H1 (cell line): ENCODE measurements around the gene BNIP5. TPM values are rescaled to one million over a fixed set of nuclear protein-coding genes. Genes with fewer than 3 reads are reported as not detected.

ENCODE experiments used
- CTCF ChIA-PET: fragments of 300-600 bp; sonication (Branson Sonifier 250); formaldehyde crosslinking; loops from one replicate; lab custom pipeline; 2021; ENCODE audit not compliant: partially characterized antibody; lab: Charles Lee
- POLR2A ChIA-PET: fragments of 300-600 bp; sonication (Branson Sonifier 250); formaldehyde crosslinking; loops from one replicate; lab custom pipeline; 2021; ENCODE audit warnings: inconsistent platforms; ENCODE audit not compliant: partially characterized antibody; lab: Charles Lee
- DNase-seq, 2 experiments: peaks; one replicate each; pipeline versions ENCODE4 v3.0.0 to v3.0.0-alpha.2; 2010 to 2022; ENCODE audit warnings: low spot score in 2 of 2, low read depth in 1 of 2, mixed read lengths in 1 of 2
- FAIRE-seq: peaks from 2 replicates; lab custom pipeline; 2011; peaks lifted over from hg19 to GRCh38; lab: Jason Lieb, UNC
- H2AFZ ChIP-seq: 2 replicates; pipeline ENCODE4 v1.8.1; 2012; ENCODE audit warnings: low read length, inconsistent platforms
- H2AK5ac ChIP-seq: 2 replicates; pipeline ENCODE4 v1.6.1; 2013; ENCODE audit warnings: low read depth, low read length
- H2BK120ac ChIP-seq: replicated peaks from 2 replicates; pipeline ENCODE3; 2013; ENCODE audit warnings: low read depth, low read length, inconsistent platforms
- H2BK12ac ChIP-seq: 2 replicates; pipeline ENCODE4 v1.6.1; 2013; ENCODE audit warnings: low read depth, low read length
- H2BK15ac ChIP-seq: 2 replicates; pipeline ENCODE4 v1.6.1; 2013; ENCODE audit warnings: low read length
- H2BK20ac ChIP-seq: 2 replicates; pipeline ENCODE4 v1.6.1; 2013; ENCODE audit warnings: low read length
- H2BK5ac ChIP-seq: 2 replicates; pipeline ENCODE4 v1.6.1; 2013; ENCODE audit warnings: low read depth, low read length
- H3K14ac ChIP-seq: 2 replicates; pipeline ENCODE4 v1.6.1; 2013; ENCODE audit warnings: inconsistent platforms; ENCODE audit not compliant: insufficient read length
- H3K18ac ChIP-seq: 2 replicates; pipeline ENCODE4 v1.6.1; 2013; ENCODE audit warnings: low read length; ENCODE audit errors: extremely low read depth
- H3K23ac ChIP-seq: 2 replicates; pipeline ENCODE4 v1.6.1; 2013; ENCODE audit warnings: inconsistent platforms; ENCODE audit not compliant: insufficient read length
- H3K23me2 ChIP-seq: 2 replicates; pipeline ENCODE4 v1.6.1; 2013; ENCODE audit warnings: low read depth, low read length
- H3K27ac ChIP-seq: 2 replicates; pipeline ENCODE4 v1.6.1; 2011; ENCODE audit warnings: low read depth, low read length, inconsistent platforms
- H3K27me3 ChIP-seq, 4 experiments: replicated peaks in 1 of 4; 1 replicate in 1 of 4; 2 replicates in 3 of 4; pipeline versions ENCODE4 v1.6.1 to v1.8.1; 2011 to 2013; ENCODE audit warnings: low read length in 3 of 4, mild to moderate bottlenecking in 3 of 4, inconsistent platforms in 2 of 4, mixed read lengths in 2 of 4, moderate library complexity in 1 of 4; ENCODE audit not compliant: control insufficient read depth in 3 of 4, insufficient read depth in 3 of 4; ENCODE audit errors: extremely low read depth in 1 of 4
- H3K36me3 ChIP-seq, 4 experiments: 2 replicates each; pipeline versions ENCODE4 v1.6.1 to v1.8.1; 2011 to 2013; ENCODE audit warnings: mild to moderate bottlenecking in 4 of 4, low read length in 3 of 4, moderate library complexity in 2 of 4, control low read depth in 1 of 4, inconsistent platforms in 1 of 4; ENCODE audit not compliant: insufficient read depth in 4 of 4, control insufficient read depth in 2 of 4
- H3K4ac ChIP-seq: replicated peaks from 2 replicates; pipeline ENCODE3; 2013; ENCODE audit warnings: low read length, low read depth, mixed read lengths, inconsistent platforms; ENCODE audit not compliant: insufficient read length
- H3K4me1 ChIP-seq, 4 experiments: replicated peaks in 1 of 4; 1 replicate in 1 of 4; 2 replicates in 3 of 4; pipeline versions ENCODE4 v1.6.1 to v1.8.1; 2011 to 2013; ENCODE audit warnings: low read length in 3 of 4, inconsistent platforms in 2 of 4, mixed read lengths in 1 of 4; ENCODE audit not compliant: insufficient read depth in 4 of 4, control insufficient read depth in 3 of 4
- H3K4me2 ChIP-seq, 2 experiments: 2 replicates each; pipeline versions ENCODE4 v1.6.1 to v1.8.1; 2011 to 2013; ENCODE audit warnings: low read depth in 2 of 2, low read length in 2 of 2, control low read depth in 1 of 2, inconsistent platforms in 1 of 2, mild to moderate bottlenecking in 1 of 2; ENCODE audit not compliant: insufficient read depth in 1 of 2
- H3K4me3 ChIP-seq, 4 experiments: fragments of 200-600, 300-600 bp in 1 of 4; sonication (generic), shearing (Covaris generic), sonication (Bioruptor Twin) in 1 of 4; 2 replicates each; pipeline versions ENCODE4 v1.5.1 to v1.8.1; 2011 to 2016; ENCODE audit warnings: low read length in 4 of 4, low read depth in 3 of 4, control low read depth in 2 of 4, inconsistent platforms in 2 of 4, mild to moderate bottlenecking in 2 of 4, mixed read lengths in 1 of 4, moderate library complexity in 1 of 4; ENCODE audit not compliant: insufficient read depth in 2 of 4; ENCODE audit errors: extremely low read depth in 1 of 4
- H3K56ac ChIP-seq: replicated peaks from 2 replicates; pipeline ENCODE3; 2013; ENCODE audit warnings: low read depth, mild to moderate bottlenecking, mixed read lengths, low read length, inconsistent platforms; ENCODE audit not compliant: insufficient read length
- H3K79me1 ChIP-seq: 2 replicates; pipeline ENCODE4 v1.6.1; 2013; ENCODE audit warnings: low read depth, low read length, control low read depth
- H3K79me2 ChIP-seq, 2 experiments: 2 replicates each; pipeline versions ENCODE4 v1.6.1 to v1.8.1; 2012 to 2013; ENCODE audit warnings: low read length in 2 of 2, mild to moderate bottlenecking in 2 of 2, inconsistent platforms in 1 of 2; ENCODE audit not compliant: insufficient read depth in 2 of 2, control insufficient read depth in 1 of 2
- H3K9ac ChIP-seq, 4 experiments: replicated peaks in 1 of 4; 1 replicate in 1 of 4; 2 replicates in 3 of 4; pipeline versions ENCODE4 v1.6.1 to v1.8.1; 2011 to 2013; ENCODE audit warnings: low read depth in 3 of 4, low read length in 3 of 4, control low read depth in 2 of 4, mild to moderate bottlenecking in 2 of 4, moderate library complexity in 2 of 4, inconsistent platforms in 1 of 4; ENCODE audit errors: extremely low read depth in 1 of 4
- H3K9me3 ChIP-seq, 2 experiments: 2 replicates each; pipeline versions ENCODE4 v1.6.1 to v1.8.1; 2012 to 2013; ENCODE audit warnings: mild to moderate bottlenecking in 2 of 2, moderate library complexity in 2 of 2, control low read depth in 1 of 2, inconsistent platforms in 1 of 2, low read depth in 1 of 2, low read length in 1 of 2, mixed read lengths in 1 of 2; ENCODE audit not compliant: insufficient read depth in 2 of 2
- H4K20me1 ChIP-seq, 2 experiments: replicated peaks in 1 of 2; 2 replicates each; pipeline versions ENCODE3 to v1.8.1; 2011 to 2013; ENCODE audit warnings: inconsistent platforms in 2 of 2, low read length in 2 of 2, mild to moderate bottlenecking in 1 of 2; ENCODE audit not compliant: insufficient read depth in 2 of 2, control insufficient read depth in 1 of 2
- H4K5ac ChIP-seq: 2 replicates; pipeline ENCODE4 v1.6.1; 2013; ENCODE audit warnings: low read length, low read depth, mixed read lengths, inconsistent platforms; ENCODE audit not compliant: insufficient read length
- H4K8ac ChIP-seq: 2 replicates; pipeline ENCODE4 v1.8.0; 2013; ENCODE audit warnings: mild to moderate bottlenecking, moderate library complexity, low read length, inconsistent platforms; ENCODE audit not compliant: insufficient read depth; ENCODE audit errors: extremely low read depth
- H4K91ac ChIP-seq: replicated peaks from 2 replicates; pipeline ENCODE3; 2013; ENCODE audit warnings: low read length, mixed read lengths, inconsistent platforms; ENCODE audit not compliant: insufficient read length
- BRCA1 ChIP-seq: IDR thresholded peaks from 2 replicates; pipeline ENCODE4 v1.6.1; 2012; ENCODE audit warnings: low read depth, low read length, improper control_type of control experiment
- CEBPB ChIP-seq: IDR thresholded peaks from 2 replicates; pipeline ENCODE4 v1.6.1; 2012; ENCODE audit warnings: low read depth, low read length
- CHD2 ChIP-seq: IDR thresholded peaks from 2 replicates; pipeline ENCODE4 v1.6.1; 2012; ENCODE audit warnings: low read length, improper control_type of control experiment
- FOSL1 ChIP-seq: IDR thresholded peaks from 2 replicates; pipeline ENCODE4 v1.6.1; 2011; ENCODE audit warnings: mild to moderate bottlenecking, low read depth, low read length, moderate library complexity; ENCODE audit not compliant: insufficient read depth
- HDAC6 ChIP-seq: IDR thresholded peaks from one replicate; pipeline ENCODE4 v1.7.1; 2012; ENCODE audit warnings: low read depth, mild to moderate bottlenecking, inconsistent platforms, low read length, moderate library complexity
- KDM4A ChIP-seq: IDR thresholded peaks from one replicate; pipeline ENCODE4 v1.7.1; 2012; ENCODE audit warnings: low read depth, mild to moderate bottlenecking, moderate library complexity, low read length, inconsistent platforms; ENCODE audit not compliant: severe bottlenecking
- POLR2A ChIP-seq, 2 experiments: IDR thresholded peaks; 1 replicate in 1 of 2; 2 replicates in 1 of 2; pipeline ENCODE4 v1.6.1; 2011; ENCODE audit warnings: low read depth in 2 of 2, low read length in 2 of 2, mild to moderate bottlenecking in 2 of 2; ENCODE audit errors: control extremely low read depth in 1 of 2
- SAP30 ChIP-seq: fragments of 300-600 bp; sonication (generic); IDR thresholded peaks from 2 replicates; pipeline ENCODE4 v1.7.1; 2012; ENCODE audit warnings: low read length, moderate library complexity, mild to moderate bottlenecking, inconsistent platforms; ENCODE audit not compliant: insufficient read depth, insufficient replicate concordance
- SIRT6 ChIP-seq: IDR thresholded peaks from one replicate; pipeline ENCODE4 v1.7.1; 2012; ENCODE audit warnings: low read length, inconsistent platforms
- ZNF274 ChIP-seq: IDR thresholded peaks from 2 replicates; pipeline ENCODE4 v1.7.0; 2012; ENCODE audit warnings: low read length, borderline replicate concordance; ENCODE audit errors: extremely low read depth
- WGBS, 2 experiments: shearing (Covaris generic) in 1 of 2; methylation state at CpG; one replicate each; pipeline versions ENCODE4 v1.1.6 to v1.1.7; 2013 to 2015; ENCODE audit warnings: low lambda C conversion rate in 2 of 2, mixed read lengths in 2 of 2, inconsistent platforms in 1 of 2, low coverage in 1 of 2, missing lambda C conversion rate in 1 of 2; ENCODE audit not compliant: insufficient replicate concordance in 2 of 2, insufficient coverage in 1 of 2, insufficient read length in 1 of 2; ENCODE audit errors: extremely low coverage in 1 of 2, missing lambda C conversion rate in 1 of 2; 5-methylcytosine and 5-hydroxymethylcytosine counted together
- polyA plus RNA-seq, 7 experiments: library from polyadenylated mRNA; depleted of rRNA in 3 of 7; stranded (reverse) in 5 of 7; unstranded in 2 of 7; fragments of >200 nt in 5 of 7; fragments of 200-250 nt in 2 of 7; gene quantifications; 1 replicate in 5 of 7; 2 replicates in 1 of 7; 4 replicates in 1 of 7; pipeline versions ENCODE4 v1.2.1 to v1.2.3, GENCODE V29; 2011 to 2013; ENCODE audit warnings: missing spikeins in 2 of 7, mixed read lengths in 2 of 7
- total RNA-seq: library from RNA; stranded (reverse); fragmentation: NEBNext Ultra II Directional; extraction: Animal tissue kit (Norgen Biotek cat#: 25700); gene quantifications from 2 replicates; pipeline ENCODE4 v1.2.1, GENCODE V29; 2021
- TF ChIP-seq, protein P1 (sequence below): IDR thresholded peaks from 2 replicates; pipeline ENCODE4 v1.6.1; 2012; ENCODE audit warnings: inconsistent platforms
- TF ChIP-seq, protein P2 (sequence below): IDR thresholded peaks from 2 replicates; pipeline ENCODE4 v1.6.1; 2012; ENCODE audit warnings: low read length, inconsistent platforms

BNIP5 gene
- total and polyA plus RNA-seq, 2 of the 8 experiments (the other 6 are each of a cell fraction or from before 2014, with no cell fraction given): not detected

DNA sequence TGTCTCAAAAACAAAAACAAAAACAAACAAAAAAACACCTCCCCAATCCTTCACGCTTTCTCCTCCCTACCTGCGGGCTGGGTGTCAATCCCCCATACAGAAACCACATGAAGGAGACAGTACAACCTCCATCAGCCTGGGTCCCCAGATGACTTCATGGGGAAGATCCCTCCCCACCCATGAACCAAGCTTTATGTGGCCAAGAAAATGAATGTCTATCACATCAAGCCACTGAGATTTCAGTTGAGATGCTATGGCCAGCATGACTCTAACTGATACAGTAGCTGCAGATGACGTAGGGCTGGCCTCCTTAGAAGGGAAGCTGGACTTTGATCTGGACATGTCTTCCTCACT lies 21.2 kb upstream of the BNIP5 start:
- no peaks in the 10 kb centered on the region for H3K79me1 ChIP-seq
- no peaks in the 10 kb centered on the region for H3K9me3 ChIP-seq
- H3K79me2 ChIP-seq: no peaks in the 10 kb centered on the region
- 98% methylated on average over 3 of the region's 3 CpGs; no CpG with 5 or more reads in 1 of the 2 experiments for WGBS, 2 experiments
- no peak overlapping the region for H3K27ac ChIP-seq
- no peak overlapping the region for H2BK5ac ChIP-seq
- no peak for DNase-seq
- no peak for FAIRE-seq
- H4K91ac ChIP-seq: no peak overlapping the region
- ChIA-PET POLR2A (interaction anchor here (1.3 kb wide), 1 partner anchor 17 kb away, joined by 3 read pairs; no protein-coding TSS in a partner anchor), CTCF (interaction anchor here (1.1 to 7.6 kb wide), 10 partner anchors 11 to 219 kb away, joined by 3 to 68 read pairs (median 13); no protein-coding TSS in a partner anchor)
- H3K4me2 ChIP-seq: no peak overlapping the region
- H4K8ac ChIP-seq: no peak overlapping the region
- H3K27me3 ChIP-seq: peaks cover 0 to 1% (median 0%) of the 10 kb centered on the region in 4 experiments; a peak in 1 of 7 replicates
- H3K4me3 ChIP-seq: no peak overlapping the region
- H2BK15ac ChIP-seq: no peak overlapping the region
- H3K4me1 ChIP-seq: no peaks in the 10 kb centered on the region
- H3K23me2 ChIP-seq: no peaks in the 10 kb centered on the region
- H2BK120ac ChIP-seq: no peak overlapping the region
- no peaks in the 10 kb centered on the region for H3K36me3 ChIP-seq
- H3K23ac ChIP-seq: no peak overlapping the region
- no peaks in the 10 kb centered on the region for H4K20me1 ChIP-seq
- H3K9ac ChIP-seq: no peak overlapping the region
- H3K18ac ChIP-seq: no peak overlapping the region
- no peak overlapping the region for H2AK5ac ChIP-seq
- H3K14ac ChIP-seq: no peak overlapping the region
- H2BK20ac ChIP-seq: no peak overlapping the region
- no peak overlapping the region for H2BK12ac ChIP-seq
- no peak overlapping the region for H2AFZ ChIP-seq
- H3K56ac ChIP-seq: no peak overlapping the region
- H3K4ac ChIP-seq: no peak overlapping the region
- H4K5ac ChIP-seq: no peak overlapping the region
- TF ChIP-seq CEBPB (no peak), HDAC6 (no peak), FOSL1 (no peak), SIRT6 (no peak), SAP30 (no peak), ZNF274 (no peak), POLR2A (IDR thresholded peaks at IDR 0.05; ENCODE audit: control extremely low read depth in 1 of 2, low read depth in 2 of 2, low read length in 2 of 2) (no peak), BRCA1 (no peak), CHD2 (no peak), KDM4A (no peak)
- TF ChIP-seq, protein P1, sequence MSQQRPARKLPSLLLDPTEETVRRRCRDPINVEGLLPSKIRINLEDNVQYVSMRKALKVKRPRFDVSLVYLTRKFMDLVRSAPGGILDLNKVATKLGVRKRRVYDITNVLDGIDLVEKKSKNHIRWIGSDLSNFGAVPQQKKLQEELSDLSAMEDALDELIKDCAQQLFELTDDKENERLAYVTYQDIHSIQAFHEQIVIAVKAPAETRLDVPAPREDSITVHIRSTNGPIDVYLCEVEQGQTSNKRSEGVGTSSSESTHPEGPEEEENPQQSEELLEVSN: no peak
- TF ChIP-seq, protein P2, sequence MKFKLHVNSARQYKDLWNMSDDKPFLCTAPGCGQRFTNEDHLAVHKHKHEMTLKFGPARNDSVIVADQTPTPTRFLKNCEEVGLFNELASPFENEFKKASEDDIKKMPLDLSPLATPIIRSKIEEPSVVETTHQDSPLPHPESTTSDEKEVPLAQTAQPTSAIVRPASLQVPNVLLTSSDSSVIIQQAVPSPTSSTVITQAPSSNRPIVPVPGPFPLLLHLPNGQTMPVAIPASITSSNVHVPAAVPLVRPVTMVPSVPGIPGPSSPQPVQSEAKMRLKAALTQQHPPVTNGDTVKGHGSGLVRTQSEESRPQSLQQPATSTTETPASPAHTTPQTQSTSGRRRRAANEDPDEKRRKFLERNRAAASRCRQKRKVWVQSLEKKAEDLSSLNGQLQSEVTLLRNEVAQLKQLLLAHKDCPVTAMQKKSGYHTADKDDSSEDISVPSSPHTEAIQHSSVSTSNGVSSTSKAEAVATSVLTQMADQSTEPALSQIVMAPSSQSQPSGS: no peak
